Stimulated activated CD8-positive, alpha-beta memory T cell treated with anti-CD3 and anti-CD28 coated beads, Interleukin-2, amount 100 ng/mL, for 1 hour (primary cell): ENCODE data around the gene PPP1R7.

ENCODE experiments used
- DNase-seq, 2 donors: peaks; one replicate each; pipeline ENCODE4 v3.0.0-alpha.2; 2020; ENCODE audit warnings: low read depth in 2 of 2

Gene PPP1R7

DNA sequence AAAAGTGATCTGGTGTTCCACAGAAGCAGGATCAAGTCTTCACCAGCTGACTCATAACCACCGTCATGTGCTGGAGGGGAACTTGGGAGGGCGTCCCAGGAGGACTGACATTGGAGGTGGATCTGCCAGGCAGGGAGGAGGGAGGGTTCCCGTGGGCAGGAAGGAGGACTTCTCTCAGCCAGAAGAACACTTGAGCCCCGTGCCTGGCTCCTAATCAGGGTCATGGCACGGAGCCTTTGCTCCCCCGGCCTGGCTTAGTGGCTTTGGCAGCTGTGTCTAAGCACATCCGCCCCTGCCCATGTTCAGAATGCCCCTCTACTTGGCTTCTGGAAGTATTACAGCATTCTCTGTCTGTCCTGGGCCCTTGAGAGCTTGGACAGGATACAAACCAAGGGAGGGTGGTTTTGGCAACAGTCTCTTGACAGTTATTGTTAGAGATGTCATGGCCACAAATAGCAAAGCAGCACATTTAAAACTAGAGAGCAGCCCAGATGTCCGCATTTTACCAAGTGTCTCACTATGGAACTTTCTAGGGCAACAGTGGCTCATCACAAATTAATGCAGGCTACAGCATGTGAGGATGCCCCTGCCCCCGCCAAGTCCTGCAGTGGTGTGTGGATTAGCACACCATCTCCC is 11.5 kb downstream of the PPP1R7 start:
- no peak for DNase-seq

GRCh38 chr2:241163601-241164118 is 13.4 kb downstream of the PPP1R7 start:
- no peak for DNase-seq

- no peak for DNase-seq
Observed at GRCh38 chr2:241168366-241168765, 18.1 kb downstream of the PPP1R7 start.

GRCh38 chr2:241173557-241173956 is 23.3 kb downstream of the PPP1R7 start:
- no peak for DNase-seq

DNA sequence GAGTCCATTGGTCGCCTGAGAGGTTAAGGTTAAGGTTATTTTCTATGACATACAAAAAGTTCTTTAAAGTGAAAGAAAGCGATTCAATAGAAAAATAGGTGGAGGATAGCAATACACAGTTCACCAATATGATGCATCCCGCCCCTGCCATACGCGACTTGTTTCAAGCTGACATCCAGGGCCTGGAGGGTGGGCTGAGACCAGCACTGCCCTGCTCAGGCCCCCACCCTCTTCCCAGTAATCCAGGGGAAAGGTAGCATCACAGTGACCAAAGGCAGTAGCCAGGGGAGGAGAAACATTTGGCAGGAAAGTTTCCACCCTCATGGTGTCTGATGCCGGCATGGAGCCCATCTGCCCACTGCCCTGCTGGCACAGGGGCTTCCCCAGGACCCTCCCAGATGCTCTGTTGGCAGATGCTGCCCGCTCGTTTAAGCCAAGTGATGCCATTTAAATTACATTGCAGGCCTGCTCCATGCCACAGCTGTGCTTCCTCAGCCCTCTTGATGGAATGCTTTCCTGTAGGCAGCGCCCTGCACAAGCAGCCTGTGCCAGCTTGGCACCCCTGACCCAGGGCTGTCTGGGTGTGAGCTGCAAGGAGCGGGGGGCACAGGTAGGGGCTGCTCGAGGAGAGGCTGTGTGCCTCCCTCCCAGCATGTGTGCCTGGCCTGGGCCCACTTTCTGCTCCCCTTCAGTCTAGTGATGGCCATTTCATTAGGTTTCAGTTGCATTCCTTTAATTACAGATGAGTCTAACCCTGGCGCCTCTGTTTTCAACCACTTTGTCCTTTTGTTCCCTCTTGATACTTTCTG is 27.5 kb downstream of the PPP1R7 start:
- no peak for DNase-seq

DNA sequence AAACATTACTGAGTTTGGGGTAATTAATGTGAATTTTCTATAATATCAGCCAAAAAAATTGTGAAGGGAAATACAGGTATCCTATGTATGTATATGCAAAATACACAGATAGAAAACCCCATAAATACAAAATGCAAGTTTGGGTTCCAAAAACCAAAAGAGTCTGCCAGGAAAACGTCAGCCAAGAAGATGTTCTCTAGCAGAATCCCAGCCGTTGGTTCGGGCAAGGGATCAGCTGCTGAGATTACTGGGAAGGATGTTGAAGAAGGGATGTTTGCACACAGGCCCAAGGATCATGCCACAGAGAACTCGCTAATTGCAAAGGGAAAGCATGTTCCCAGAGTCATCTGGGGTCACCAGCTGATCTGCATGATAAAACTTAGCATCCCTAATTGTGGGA is 28.7 kb downstream of the PPP1R7 start:
- DNase-seq, result no peak

- no peak for DNase-seq
Observed at GRCh38 chr2:241179899-241180298, 29.6 kb downstream of the PPP1R7 start.

DNA sequence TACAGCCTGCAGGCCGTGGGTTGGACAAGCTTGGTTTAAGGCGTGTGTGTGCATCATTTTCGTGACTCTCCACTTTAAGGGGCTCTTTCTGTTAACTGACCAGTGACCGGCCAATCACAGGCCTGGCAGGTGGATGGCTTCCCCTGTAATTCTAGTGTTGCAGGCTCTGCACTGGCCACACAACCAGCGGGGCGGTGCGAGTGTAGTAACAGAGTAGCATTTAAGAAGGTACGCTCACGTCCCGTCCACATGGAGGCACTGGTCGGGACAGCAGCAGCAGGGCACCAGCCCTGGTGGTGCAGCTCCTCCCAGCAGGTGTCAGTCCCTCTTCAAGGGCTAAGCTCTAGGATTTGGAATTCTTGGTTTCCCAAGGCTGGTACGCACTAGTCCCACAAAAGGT is 30.2 kb downstream of the PPP1R7 start:
- DNase-seq, result no peak

DNA sequence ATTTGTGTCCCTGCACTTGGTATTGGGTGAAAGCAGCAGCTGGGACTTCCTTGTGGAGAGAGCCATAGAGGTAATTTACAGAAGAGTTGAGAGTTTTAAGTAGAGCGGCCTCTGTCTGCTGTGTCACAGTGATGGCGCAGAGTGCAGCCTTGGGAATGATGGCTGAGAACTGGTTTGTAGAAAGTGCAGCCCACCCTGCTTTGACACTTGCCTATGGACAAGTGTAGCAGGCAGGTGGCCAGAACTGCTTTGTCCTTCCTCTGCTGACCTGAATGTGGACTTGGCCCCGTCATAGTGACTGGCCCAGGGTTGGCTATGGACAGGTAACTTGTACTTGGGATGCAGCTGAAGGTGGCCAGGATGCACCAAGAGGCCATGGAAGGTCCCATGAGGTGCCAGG is 31.9 kb downstream of the PPP1R7 start:
- DNase-seq, result no peak

GRCh38 chr2:241182531-241183133 is 32.4 kb downstream of the PPP1R7 start:
- DNase-seq, result no peak

GRCh38 chr2:241183221-241183620 is 33.0 kb downstream of the PPP1R7 start:
- DNase-seq, result no peak

DNA sequence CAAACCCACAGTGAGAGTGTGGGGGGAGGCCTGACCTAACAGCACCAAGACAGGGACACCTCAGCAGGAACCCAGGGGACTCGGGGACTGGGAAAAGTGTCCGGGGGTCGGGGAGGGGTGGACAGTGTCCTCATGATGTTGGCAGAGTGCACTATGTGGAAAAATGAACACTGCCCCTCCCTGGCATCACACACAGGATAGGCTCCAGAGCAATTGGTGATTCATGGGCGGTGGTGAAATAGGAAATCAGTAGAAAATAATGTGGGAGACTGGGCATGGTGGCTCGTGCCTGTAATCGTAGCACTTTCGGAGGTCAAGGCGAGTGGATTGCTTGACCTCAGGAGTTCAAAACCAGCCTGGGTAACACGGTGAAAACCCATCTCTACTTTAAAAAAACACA is 34.6 kb downstream of the PPP1R7 start:
- DNase-seq, result no peak

GRCh38 chr2:241185961-241186360 is 35.7 kb downstream of the PPP1R7 start:
- DNase-seq, result no peak

GRCh38 chr2:241187101-241187917 is 37.0 kb downstream of the PPP1R7 start:
- no peak for DNase-seq

GRCh38 chr2:241187918-241188234 is 37.6 kb downstream of the PPP1R7 start:
- no peak for DNase-seq

DNA sequence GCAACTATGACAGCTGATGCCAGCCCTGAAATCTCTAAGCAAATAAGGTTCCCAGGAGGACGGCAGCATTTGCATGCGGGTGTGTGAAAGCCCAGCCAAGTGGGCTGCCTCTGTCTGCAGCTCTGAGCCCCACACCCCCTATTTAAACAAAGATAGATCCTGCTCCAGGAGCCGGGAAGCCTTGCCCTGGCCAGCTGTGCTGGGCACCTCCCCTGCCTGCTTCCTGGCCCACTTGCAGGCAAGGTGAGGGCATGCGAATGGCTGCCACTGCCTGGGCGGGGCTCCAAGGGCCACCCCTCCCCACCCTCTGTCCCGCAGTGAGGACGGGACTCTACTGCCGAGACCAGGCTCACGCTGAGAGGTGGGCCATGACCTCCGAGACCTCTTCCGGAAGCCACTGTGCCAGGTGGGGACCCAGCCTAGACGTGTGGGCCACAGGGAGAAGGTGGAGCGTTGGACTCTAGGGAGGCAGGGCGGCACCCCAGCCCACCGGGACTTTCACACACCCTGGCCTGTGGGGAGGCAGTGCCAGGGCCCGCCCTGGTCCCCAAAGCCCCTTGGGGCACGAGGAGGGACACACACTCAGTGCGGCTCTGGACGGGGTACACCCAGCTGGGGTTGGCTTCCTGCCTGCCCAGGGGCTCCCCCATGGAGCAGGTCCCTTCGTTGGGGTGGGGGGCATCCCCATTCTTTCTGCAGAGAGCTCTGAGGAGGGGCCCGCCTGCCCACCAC is 38.3 kb downstream of the PPP1R7 start, which contains the start of gene ANO7:
ANO7 (plus strand) TSS at position 317 of the 732 bp plus-strand sequence. CDS start 1,387 bp downstream, outside the sequence.
- DNase-seq, result no peak

DNA sequence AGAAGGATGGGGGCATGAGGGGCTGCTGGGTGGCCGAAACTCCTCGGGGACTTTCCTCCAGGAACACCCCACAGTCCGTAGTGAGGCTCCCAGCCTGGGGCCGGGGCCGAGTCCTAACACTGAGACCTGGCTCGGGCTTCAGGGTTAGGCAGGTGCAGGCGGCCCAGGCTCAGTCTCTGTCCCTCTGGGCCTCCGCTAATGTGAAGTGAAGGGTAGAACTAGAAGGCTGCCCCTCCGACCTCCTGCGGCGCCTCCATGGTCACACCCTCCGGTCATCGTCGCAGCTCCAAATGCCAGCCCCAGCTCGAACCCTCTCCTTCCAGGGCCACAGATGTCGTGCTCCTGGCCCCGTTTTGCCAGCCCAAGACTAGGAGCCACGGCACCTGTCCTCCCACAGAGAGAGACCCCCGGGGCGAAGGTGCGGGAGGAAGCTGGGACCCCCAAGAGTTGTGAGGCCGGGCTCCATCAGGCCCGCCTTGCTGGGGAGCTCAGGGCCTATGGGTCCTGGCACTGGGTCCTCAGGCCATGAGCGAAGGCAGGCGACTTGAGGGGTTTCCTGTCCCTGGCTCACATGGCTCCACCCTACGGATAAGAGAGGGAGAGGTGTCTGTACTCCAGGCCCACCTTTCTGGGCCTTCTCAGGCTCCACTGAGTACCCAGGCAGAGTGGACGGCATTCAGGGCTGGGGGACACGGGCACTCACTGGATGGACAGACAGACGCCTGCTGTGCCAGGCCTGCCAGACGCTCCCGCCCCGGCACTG is 39.0 kb downstream of the PPP1R7 start:
- no peak for DNase-seq

GRCh38 chr2:241189856-241190201 is 39.6 kb downstream of the PPP1R7 start:
- no peak for DNase-seq

DNA sequence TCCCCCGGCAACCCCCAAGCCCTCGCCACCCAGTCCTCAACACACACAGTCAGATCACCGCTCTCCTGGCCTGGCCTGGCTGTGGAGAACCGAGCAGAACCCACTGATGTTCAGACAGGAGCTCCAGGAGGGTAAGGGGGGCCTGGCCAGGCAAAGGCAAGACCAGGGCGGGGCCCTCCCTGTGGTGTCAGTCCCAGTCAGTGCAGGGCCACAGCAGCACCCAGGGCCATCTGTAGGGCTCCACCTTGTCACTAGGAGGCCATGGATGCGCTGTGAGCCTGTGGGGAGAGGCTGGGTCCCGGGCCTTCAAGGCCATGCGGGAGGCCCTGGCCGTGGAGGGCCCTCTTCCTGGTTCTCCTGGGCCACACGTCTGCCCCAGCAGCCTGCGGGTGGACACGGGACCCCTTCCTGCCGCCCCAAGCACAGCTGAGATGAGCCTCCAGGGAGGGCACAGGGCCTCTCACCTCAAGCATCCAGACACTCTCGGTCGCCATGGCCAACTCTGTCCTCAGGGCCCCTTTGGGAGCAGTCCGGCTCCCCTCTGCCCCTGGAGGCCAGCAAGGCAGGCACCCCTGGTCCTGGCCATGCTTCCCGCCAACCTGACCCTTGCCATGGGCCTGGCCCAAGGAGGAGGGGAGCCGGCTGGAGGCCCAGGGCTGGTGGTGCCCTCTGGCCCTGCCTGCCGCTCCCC is 40.2 kb downstream of the PPP1R7 start:
- DNase-seq, result no peak

DNA sequence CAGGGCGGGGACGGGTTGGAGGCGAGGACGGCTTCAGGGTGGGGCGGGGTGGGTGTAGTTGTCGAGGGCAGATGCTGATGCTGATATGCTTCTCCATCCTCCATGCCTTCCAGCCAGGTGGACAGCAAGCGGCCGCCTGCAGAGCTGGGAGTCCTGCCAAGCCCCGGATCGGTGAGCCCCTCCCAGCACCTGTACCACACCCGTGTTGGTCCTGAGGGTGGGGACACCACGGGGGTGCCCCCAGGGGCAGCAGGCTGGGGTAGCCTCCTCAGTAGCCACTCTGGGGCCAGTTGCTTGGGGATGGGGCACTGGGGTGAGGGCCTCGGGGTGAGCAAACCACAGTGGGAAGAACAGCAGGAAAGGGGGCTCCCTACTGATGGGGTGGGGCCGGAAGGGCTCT is 40.8 kb downstream of the PPP1R7 start:
- DNase-seq, result no peak
